H1 (cell line): Measurements from ENCODE around the gene C1D. TPM values are rescaled to one million over a fixed set of nuclear protein-coding genes. Genes with fewer than 3 reads are reported as not detected.

ENCODE experiments used
- CTCF ChIA-PET: fragments of 300-600 bp; sonication (Branson Sonifier 250); formaldehyde crosslinking; loops from one replicate; lab custom pipeline; 2021; ENCODE audit not compliant: partially characterized antibody; lab: Charles Lee
- POLR2A ChIA-PET: fragments of 300-600 bp; sonication (Branson Sonifier 250); formaldehyde crosslinking; loops from one replicate; lab custom pipeline; 2021; ENCODE audit warnings: inconsistent platforms; ENCODE audit not compliant: partially characterized antibody; lab: Charles Lee
- DNase-seq, 2 experiments: peaks; one replicate each; pipeline versions ENCODE4 v3.0.0 to v3.0.0-alpha.2; 2010 to 2022; ENCODE audit warnings: low spot score in 2 of 2, low read depth in 1 of 2, mixed read lengths in 1 of 2
- FAIRE-seq: peaks from 2 replicates; lab custom pipeline; 2011; peaks lifted over from hg19 to GRCh38; lab: Jason Lieb, UNC
- H2AFZ ChIP-seq: 2 replicates; pipeline ENCODE4 v1.8.1; 2012; ENCODE audit warnings: low read length, inconsistent platforms
- H2AK5ac ChIP-seq: 2 replicates; pipeline ENCODE4 v1.6.1; 2013; ENCODE audit warnings: low read depth, low read length
- H2BK120ac ChIP-seq: replicated peaks from 2 replicates; pipeline ENCODE3; 2013; ENCODE audit warnings: low read depth, low read length, inconsistent platforms
- H2BK12ac ChIP-seq: 2 replicates; pipeline ENCODE4 v1.6.1; 2013; ENCODE audit warnings: low read depth, low read length
- H2BK15ac ChIP-seq: 2 replicates; pipeline ENCODE4 v1.6.1; 2013; ENCODE audit warnings: low read length
- H2BK20ac ChIP-seq: 2 replicates; pipeline ENCODE4 v1.6.1; 2013; ENCODE audit warnings: low read length
- H2BK5ac ChIP-seq: 2 replicates; pipeline ENCODE4 v1.6.1; 2013; ENCODE audit warnings: low read depth, low read length
- H3K14ac ChIP-seq: 2 replicates; pipeline ENCODE4 v1.6.1; 2013; ENCODE audit warnings: inconsistent platforms; ENCODE audit not compliant: insufficient read length
- H3K18ac ChIP-seq: 2 replicates; pipeline ENCODE4 v1.6.1; 2013; ENCODE audit warnings: low read length; ENCODE audit errors: extremely low read depth
- H3K23ac ChIP-seq: 2 replicates; pipeline ENCODE4 v1.6.1; 2013; ENCODE audit warnings: inconsistent platforms; ENCODE audit not compliant: insufficient read length
- H3K23me2 ChIP-seq: 2 replicates; pipeline ENCODE4 v1.6.1; 2013; ENCODE audit warnings: low read depth, low read length
- H3K27ac ChIP-seq: 2 replicates; pipeline ENCODE4 v1.6.1; 2011; ENCODE audit warnings: low read depth, low read length, inconsistent platforms
- H3K27me3 ChIP-seq, 4 experiments: replicated peaks in 1 of 4; 1 replicate in 1 of 4; 2 replicates in 3 of 4; pipeline versions ENCODE4 v1.6.1 to v1.8.1; 2011 to 2013; ENCODE audit warnings: low read length in 3 of 4, mild to moderate bottlenecking in 3 of 4, inconsistent platforms in 2 of 4, mixed read lengths in 2 of 4, moderate library complexity in 1 of 4; ENCODE audit not compliant: control insufficient read depth in 3 of 4, insufficient read depth in 3 of 4; ENCODE audit errors: extremely low read depth in 1 of 4
- H3K36me3 ChIP-seq, 4 experiments: 2 replicates each; pipeline versions ENCODE4 v1.6.1 to v1.8.1; 2011 to 2013; ENCODE audit warnings: mild to moderate bottlenecking in 4 of 4, low read length in 3 of 4, moderate library complexity in 2 of 4, control low read depth in 1 of 4, inconsistent platforms in 1 of 4; ENCODE audit not compliant: insufficient read depth in 4 of 4, control insufficient read depth in 2 of 4
- H3K4ac ChIP-seq: replicated peaks from 2 replicates; pipeline ENCODE3; 2013; ENCODE audit warnings: low read length, low read depth, mixed read lengths, inconsistent platforms; ENCODE audit not compliant: insufficient read length
- H3K4me1 ChIP-seq, 4 experiments: replicated peaks in 1 of 4; 1 replicate in 1 of 4; 2 replicates in 3 of 4; pipeline versions ENCODE4 v1.6.1 to v1.8.1; 2011 to 2013; ENCODE audit warnings: low read length in 3 of 4, inconsistent platforms in 2 of 4, mixed read lengths in 1 of 4; ENCODE audit not compliant: insufficient read depth in 4 of 4, control insufficient read depth in 3 of 4
- H3K4me2 ChIP-seq, 2 experiments: 2 replicates each; pipeline versions ENCODE4 v1.6.1 to v1.8.1; 2011 to 2013; ENCODE audit warnings: low read depth in 2 of 2, low read length in 2 of 2, control low read depth in 1 of 2, inconsistent platforms in 1 of 2, mild to moderate bottlenecking in 1 of 2; ENCODE audit not compliant: insufficient read depth in 1 of 2
- H3K4me3 ChIP-seq, 4 experiments: fragments of 200-600, 300-600 bp in 1 of 4; sonication (generic), shearing (Covaris generic), sonication (Bioruptor Twin) in 1 of 4; 2 replicates each; pipeline versions ENCODE4 v1.5.1 to v1.8.1; 2011 to 2016; ENCODE audit warnings: low read length in 4 of 4, low read depth in 3 of 4, control low read depth in 2 of 4, inconsistent platforms in 2 of 4, mild to moderate bottlenecking in 2 of 4, mixed read lengths in 1 of 4, moderate library complexity in 1 of 4; ENCODE audit not compliant: insufficient read depth in 2 of 4; ENCODE audit errors: extremely low read depth in 1 of 4
- H3K56ac ChIP-seq: replicated peaks from 2 replicates; pipeline ENCODE3; 2013; ENCODE audit warnings: low read depth, mild to moderate bottlenecking, mixed read lengths, low read length, inconsistent platforms; ENCODE audit not compliant: insufficient read length
- H3K79me1 ChIP-seq: 2 replicates; pipeline ENCODE4 v1.6.1; 2013; ENCODE audit warnings: low read depth, low read length, control low read depth
- H3K79me2 ChIP-seq, 2 experiments: 2 replicates each; pipeline versions ENCODE4 v1.6.1 to v1.8.1; 2012 to 2013; ENCODE audit warnings: low read length in 2 of 2, mild to moderate bottlenecking in 2 of 2, inconsistent platforms in 1 of 2; ENCODE audit not compliant: insufficient read depth in 2 of 2, control insufficient read depth in 1 of 2
- H3K9ac ChIP-seq, 4 experiments: replicated peaks in 1 of 4; 1 replicate in 1 of 4; 2 replicates in 3 of 4; pipeline versions ENCODE4 v1.6.1 to v1.8.1; 2011 to 2013; ENCODE audit warnings: low read depth in 3 of 4, low read length in 3 of 4, control low read depth in 2 of 4, mild to moderate bottlenecking in 2 of 4, moderate library complexity in 2 of 4, inconsistent platforms in 1 of 4; ENCODE audit errors: extremely low read depth in 1 of 4
- H3K9me3 ChIP-seq, 2 experiments: 2 replicates each; pipeline versions ENCODE4 v1.6.1 to v1.8.1; 2012 to 2013; ENCODE audit warnings: mild to moderate bottlenecking in 2 of 2, moderate library complexity in 2 of 2, control low read depth in 1 of 2, inconsistent platforms in 1 of 2, low read depth in 1 of 2, low read length in 1 of 2, mixed read lengths in 1 of 2; ENCODE audit not compliant: insufficient read depth in 2 of 2
- H4K20me1 ChIP-seq, 2 experiments: replicated peaks in 1 of 2; 2 replicates each; pipeline versions ENCODE3 to v1.8.1; 2011 to 2013; ENCODE audit warnings: inconsistent platforms in 2 of 2, low read length in 2 of 2, mild to moderate bottlenecking in 1 of 2; ENCODE audit not compliant: insufficient read depth in 2 of 2, control insufficient read depth in 1 of 2
- H4K5ac ChIP-seq: 2 replicates; pipeline ENCODE4 v1.6.1; 2013; ENCODE audit warnings: low read length, low read depth, mixed read lengths, inconsistent platforms; ENCODE audit not compliant: insufficient read length
- H4K8ac ChIP-seq: 2 replicates; pipeline ENCODE4 v1.8.0; 2013; ENCODE audit warnings: mild to moderate bottlenecking, moderate library complexity, low read length, inconsistent platforms; ENCODE audit not compliant: insufficient read depth; ENCODE audit errors: extremely low read depth
- H4K91ac ChIP-seq: replicated peaks from 2 replicates; pipeline ENCODE3; 2013; ENCODE audit warnings: low read length, mixed read lengths, inconsistent platforms; ENCODE audit not compliant: insufficient read length
- BACH1 ChIP-seq: IDR thresholded peaks from 2 replicates; pipeline ENCODE4 v1.6.1; 2012; ENCODE audit warnings: low read length, improper control_type of control experiment
- CTBP2 ChIP-seq: IDR thresholded peaks from 2 replicates; pipeline ENCODE4 v1.7.0; 2011; ENCODE audit warnings: borderline replicate concordance, mild to moderate bottlenecking, moderate library complexity, mixed read lengths, low read length; ENCODE audit not compliant: insufficient read depth, insufficient read length
- EGR1 ChIP-seq: IDR thresholded peaks from 2 replicates; pipeline ENCODE4 v1.6.1; 2011; ENCODE audit warnings: low read depth, low read length, borderline replicate concordance
- GABPA ChIP-seq: IDR thresholded peaks from 2 replicates; pipeline ENCODE4 v1.6.1; 2011; ENCODE audit warnings: mild to moderate bottlenecking, low read length, moderate library complexity, borderline replicate concordance; ENCODE audit not compliant: insufficient read depth
- MAFK ChIP-seq: IDR thresholded peaks from 2 replicates; pipeline ENCODE4 v1.6.1; 2012; ENCODE audit warnings: low read depth, mild to moderate bottlenecking, improper control_type of control experiment, low read length
- MAX ChIP-seq: IDR thresholded peaks from 2 replicates; pipeline ENCODE4 v1.6.1; 2012; ENCODE audit warnings: inconsistent platforms
- NANOG ChIP-seq: IDR thresholded peaks from 2 replicates; pipeline ENCODE4 v1.6.1; 2011; ENCODE audit warnings: low read length, low read depth, mild to moderate bottlenecking, inconsistent platforms; ENCODE audit not compliant: insufficient read depth, poor library complexity, severe bottlenecking
- POLR2A ChIP-seq, 2 experiments: IDR thresholded peaks; 1 replicate in 1 of 2; 2 replicates in 1 of 2; pipeline ENCODE4 v1.6.1; 2011; ENCODE audit warnings: low read depth in 2 of 2, low read length in 2 of 2, mild to moderate bottlenecking in 2 of 2; ENCODE audit errors: control extremely low read depth in 1 of 2
- RAD21 ChIP-seq, 2 experiments: IDR thresholded peaks in 1 of 2; conservative IDR thresholded peaks in 1 of 2; 2 replicates each; pipeline ENCODE4 v1.6.1; 2011; ENCODE audit warnings: low read depth in 2 of 2, low read length in 2 of 2, improper control_type of control experiment in 1 of 2, inconsistent platforms in 1 of 2, mild to moderate bottlenecking in 1 of 2, moderate library complexity in 1 of 2
- SRF ChIP-seq: IDR thresholded peaks from 2 replicates; pipeline ENCODE4 v1.6.1; 2011; ENCODE audit warnings: mild to moderate bottlenecking, low read depth, low read length, moderate library complexity
- TAF7 ChIP-seq: optimal IDR thresholded peaks from 2 replicates; pipeline ENCODE3; 2011; ENCODE audit warnings: low read depth, mild to moderate bottlenecking, inconsistent platforms, low read length, moderate library complexity, borderline replicate concordance
- WGBS, 2 experiments: shearing (Covaris generic) in 1 of 2; methylation state at CpG; one replicate each; pipeline versions ENCODE4 v1.1.6 to v1.1.7; 2013 to 2015; ENCODE audit warnings: low lambda C conversion rate in 2 of 2, mixed read lengths in 2 of 2, inconsistent platforms in 1 of 2, low coverage in 1 of 2, missing lambda C conversion rate in 1 of 2; ENCODE audit not compliant: insufficient replicate concordance in 2 of 2, insufficient coverage in 1 of 2, insufficient read length in 1 of 2; ENCODE audit errors: extremely low coverage in 1 of 2, missing lambda C conversion rate in 1 of 2; 5-methylcytosine and 5-hydroxymethylcytosine counted together
- polyA plus RNA-seq, 7 experiments: library from polyadenylated mRNA; depleted of rRNA in 3 of 7; stranded (reverse) in 5 of 7; unstranded in 2 of 7; fragments of >200 nt in 5 of 7; fragments of 200-250 nt in 2 of 7; gene quantifications; 1 replicate in 5 of 7; 2 replicates in 1 of 7; 4 replicates in 1 of 7; pipeline versions ENCODE4 v1.2.1 to v1.2.3, GENCODE V29; 2011 to 2013; ENCODE audit warnings: missing spikeins in 2 of 7, mixed read lengths in 2 of 7
- total RNA-seq: library from RNA; stranded (reverse); fragmentation: NEBNext Ultra II Directional; extraction: Animal tissue kit (Norgen Biotek cat#: 25700); gene quantifications from 2 replicates; pipeline ENCODE4 v1.2.1, GENCODE V29; 2021

The C1D gene
- total and polyA plus RNA-seq, 2 of the 8 experiments (the other 6 are each of a cell fraction or from before 2014, with no cell fraction given) = 17.5 to 24.1 TPM

GRCh38 chr2:68057658-68058396 lies 5.0 kb downstream of the C1D start:
- peaks cover 20 to 98% of the 10 kb centered on the region in 2 experiments for H3K79me2 ChIP-seq
- no peaks in the 10 kb centered on the region for H3K9me3 ChIP-seq
- H2BK5ac ChIP-seq = no peak overlapping the region
- no peaks in the 10 kb centered on the region for H3K27me3 ChIP-seq
- no peak overlapping the region for H2BK20ac ChIP-seq
- WGBS, 2 experiments = 83% methylated on average over 3 of the region's 3 CpGs; no CpG with 5 or more reads in 1 of the 2 experiments
- no peaks in the 10 kb centered on the region for H3K23me2 ChIP-seq
- H3K27ac ChIP-seq = no peak overlapping the region
- H2BK15ac ChIP-seq = no peak overlapping the region
- H3K9ac ChIP-seq = no peak overlapping the region
- POLR2A ChIA-PET = no interaction called here
- no peak overlapping the region for H3K4me3 ChIP-seq
- peaks cover 0 to 17% of the 10 kb centered on the region in 2 experiments for H4K20me1 ChIP-seq
- H2AFZ ChIP-seq = no peak overlapping the region
- H3K23ac ChIP-seq = no peak overlapping the region
- H4K8ac ChIP-seq = no peak overlapping the region
- H3K79me1 ChIP-seq = peaks cover 8% of the 10 kb centered on the region; the same call in 1 of the 2 replicates
- H3K4me2 ChIP-seq = no peak overlapping the region
- no peak overlapping the region for H3K18ac ChIP-seq
- H3K4ac ChIP-seq = no peak overlapping the region
- no peaks in the 10 kb centered on the region for H3K36me3 ChIP-seq
- H2AK5ac ChIP-seq = no peak overlapping the region
- no peaks in the 10 kb centered on the region for H3K4me1 ChIP-seq
- FAIRE-seq (no peak), DNase-seq (no peak)
- no peak overlapping the region for H3K56ac ChIP-seq
- H4K5ac ChIP-seq = no peak overlapping the region
- no peak overlapping the region for H2BK12ac ChIP-seq
- no peak overlapping the region for H4K91ac ChIP-seq
- CTCF ChIA-PET = interaction anchor here (1.0 kb wide), 1 partner anchor 26 kb away, joined by 3 read pairs; no protein-coding TSS in a partner anchor
- H2BK120ac ChIP-seq = no peak overlapping the region
- H3K14ac ChIP-seq = no peak overlapping the region
- TF ChIP-seq TAF7 = no peak
- no peak for TF ChIP-seq NANOG
- TF ChIP-seq POLR2A (IDR thresholded peaks at IDR 0.05; ENCODE audit: control extremely low read depth in 1 of 2, low read depth in 2 of 2, low read length in 2 of 2) = no peak
- no peak for TF ChIP-seq EGR1
- TF ChIP-seq CTBP2 = no peak
- no peak for TF ChIP-seq RAD21 (IDR thresholded peaks at IDR 0.05 in 1 of 2, conservative IDR thresholded peaks at IDR 0.05 in 1 of 2; ENCODE audit: low read depth in 2 of 2, low read length in 2 of 2)
- TF ChIP-seq MAX = no peak
- TF ChIP-seq BACH1 = no peak
- no peak for TF ChIP-seq SRF
- TF ChIP-seq GABPA = no peak
- no peak for TF ChIP-seq MAFK
